LNCAP (cell line): ENCODE results near the gene PCNX1.

ENCODE experiments used
- TF ChIP-seq, protein P1 (sequence below): fragments of 450-650 bp; IDR thresholded peaks from 2 replicates; pipeline ENCODE4 v1.5.1; 2017; ENCODE audit warnings: mild to moderate bottlenecking

PCNX1 gene

DNA sequence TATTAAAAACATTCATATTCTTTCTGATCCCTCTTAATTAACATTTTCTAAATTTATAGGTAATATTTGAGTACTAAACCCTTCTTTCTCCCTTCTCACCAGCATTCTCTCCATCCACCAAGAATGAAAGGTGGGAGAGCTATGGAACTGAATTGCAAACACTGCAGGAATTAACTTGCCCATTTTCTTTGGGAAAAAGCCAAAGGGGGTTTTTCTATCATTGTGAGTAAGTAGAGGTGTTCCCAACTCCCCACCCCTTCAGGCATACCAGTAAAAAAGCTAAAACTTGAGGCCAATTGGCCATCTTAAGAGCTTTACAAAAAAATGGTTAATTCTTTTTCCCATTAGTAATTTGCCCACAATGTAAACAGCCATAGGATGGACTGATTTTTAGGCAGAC is 23.7 kb downstream of the PCNX1 start:
- TF ChIP-seq, protein P1, sequence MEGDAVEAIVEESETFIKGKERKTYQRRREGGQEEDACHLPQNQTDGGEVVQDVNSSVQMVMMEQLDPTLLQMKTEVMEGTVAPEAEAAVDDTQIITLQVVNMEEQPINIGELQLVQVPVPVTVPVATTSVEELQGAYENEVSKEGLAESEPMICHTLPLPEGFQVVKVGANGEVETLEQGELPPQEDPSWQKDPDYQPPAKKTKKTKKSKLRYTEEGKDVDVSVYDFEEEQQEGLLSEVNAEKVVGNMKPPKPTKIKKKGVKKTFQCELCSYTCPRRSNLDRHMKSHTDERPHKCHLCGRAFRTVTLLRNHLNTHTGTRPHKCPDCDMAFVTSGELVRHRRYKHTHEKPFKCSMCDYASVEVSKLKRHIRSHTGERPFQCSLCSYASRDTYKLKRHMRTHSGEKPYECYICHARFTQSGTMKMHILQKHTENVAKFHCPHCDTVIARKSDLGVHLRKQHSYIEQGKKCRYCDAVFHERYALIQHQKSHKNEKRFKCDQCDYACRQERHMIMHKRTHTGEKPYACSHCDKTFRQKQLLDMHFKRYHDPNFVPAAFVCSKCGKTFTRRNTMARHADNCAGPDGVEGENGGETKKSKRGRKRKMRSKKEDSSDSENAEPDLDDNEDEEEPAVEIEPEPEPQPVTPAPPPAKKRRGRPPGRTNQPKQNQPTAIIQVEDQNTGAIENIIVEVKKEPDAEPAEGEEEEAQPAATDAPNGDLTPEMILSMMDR = no peak

DNA sequence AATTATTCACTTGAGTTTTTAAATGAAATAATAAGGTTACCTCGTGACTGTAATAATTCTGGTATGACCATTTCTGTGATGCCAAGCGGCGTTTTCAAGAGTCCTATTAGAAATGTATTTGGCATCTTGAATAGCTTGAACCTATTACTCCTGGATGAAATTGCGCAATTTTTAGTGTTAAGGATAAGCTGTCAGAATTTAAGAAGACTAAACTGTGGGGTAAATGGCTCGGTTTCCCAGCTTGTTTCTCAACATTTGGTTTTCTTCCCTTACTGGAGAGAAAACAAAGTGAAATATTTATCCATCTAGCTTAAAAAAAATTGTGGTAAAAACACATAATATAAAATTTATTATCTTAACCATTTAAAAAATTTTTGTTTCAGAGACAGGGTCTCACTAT is 26.8 kb downstream of the PCNX1 start:
- TF ChIP-seq, protein P1 = no peak

DNA sequence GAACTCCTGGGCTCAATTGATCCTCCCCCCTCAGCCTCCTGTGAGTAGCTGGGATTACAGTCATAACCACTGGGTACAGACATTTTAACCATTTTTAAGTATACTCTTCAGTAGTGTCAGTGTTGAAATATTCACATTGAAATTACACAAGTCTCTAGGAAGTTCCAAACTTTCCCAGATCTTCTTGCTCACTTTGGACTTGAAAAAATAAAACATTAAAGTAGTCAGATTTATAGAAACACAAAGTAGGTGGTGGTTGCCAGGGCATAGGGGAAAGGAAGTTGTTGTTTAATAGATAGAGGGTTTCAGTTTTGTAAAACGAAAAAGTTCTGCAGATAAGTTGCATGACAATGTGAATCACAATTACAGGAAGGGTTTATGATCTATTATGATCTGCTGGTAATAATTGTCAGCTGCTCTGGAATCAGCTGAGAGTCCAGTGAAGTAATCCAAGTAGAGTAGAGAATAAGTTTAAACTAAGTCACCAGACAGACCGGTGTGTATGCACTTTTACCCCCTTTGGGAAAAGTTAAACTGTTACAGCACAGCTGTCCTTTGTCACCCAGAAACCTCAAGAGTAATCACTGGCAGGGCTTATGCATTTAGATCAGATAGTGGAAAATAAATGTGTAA is 27.4 kb downstream of the PCNX1 start:
- TF ChIP-seq, protein P1 = no peak

DNA sequence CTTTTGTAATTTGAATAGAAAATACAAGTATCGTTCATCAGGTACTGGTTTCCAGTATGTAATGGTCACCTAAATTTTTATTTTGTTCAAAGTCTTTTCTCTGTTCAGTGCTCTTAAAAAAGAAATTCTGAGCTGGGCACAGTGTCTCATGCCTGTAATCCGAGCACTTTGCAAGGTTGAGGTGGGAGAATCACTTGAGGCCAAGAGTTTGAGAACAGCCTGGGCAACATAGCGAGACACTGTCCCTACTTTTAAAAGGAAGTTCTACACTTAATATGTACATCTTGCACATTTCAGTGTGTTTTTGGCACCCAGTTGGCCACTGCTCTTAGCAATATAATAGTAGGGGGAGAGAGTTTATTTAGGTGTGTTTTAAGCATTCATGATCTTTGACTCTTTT is 27.9 kb downstream of the PCNX1 start:
- TF ChIP-seq, protein P1 = no peak

DNA sequence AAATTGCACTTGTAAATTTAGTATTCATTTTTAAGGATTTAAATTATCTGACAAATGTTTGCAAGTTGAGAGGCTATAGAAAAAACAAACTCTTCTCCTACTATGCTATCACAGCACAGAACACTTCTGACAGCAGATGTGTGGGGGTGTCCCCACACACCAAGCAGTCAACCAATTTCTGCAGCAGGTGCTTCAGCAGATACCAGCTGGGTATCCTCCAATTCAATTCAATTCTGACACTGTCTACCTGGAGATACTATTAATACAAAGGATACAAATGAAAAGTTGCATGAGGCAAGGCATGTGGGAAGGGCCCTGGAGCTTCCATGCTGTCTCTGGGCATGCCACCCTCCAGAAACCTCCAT is 35.1 kb downstream of the PCNX1 start:
- TF ChIP-seq, protein P1 = no peak

DNA sequence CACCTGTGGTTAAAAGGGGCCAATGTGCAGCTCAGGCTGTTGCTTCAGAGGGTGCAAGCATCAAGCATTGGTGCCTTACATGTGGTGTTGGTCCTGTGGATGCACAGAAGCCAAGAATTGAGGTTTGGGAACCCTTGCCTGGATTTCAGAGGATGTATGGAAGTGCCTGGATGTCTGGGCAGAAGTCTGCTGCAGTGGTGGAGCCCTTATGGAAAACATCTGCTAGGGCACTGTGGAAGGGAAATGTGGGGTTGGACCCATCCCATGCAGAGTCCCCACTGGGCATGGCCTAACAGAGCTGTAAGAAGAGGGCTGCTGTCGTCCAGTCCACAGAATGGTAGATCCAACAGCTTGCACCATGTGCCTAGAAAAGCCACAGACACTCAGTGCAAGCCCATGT is 36.6 kb downstream of the PCNX1 start:
- TF ChIP-seq, protein P1 = no peak

DNA sequence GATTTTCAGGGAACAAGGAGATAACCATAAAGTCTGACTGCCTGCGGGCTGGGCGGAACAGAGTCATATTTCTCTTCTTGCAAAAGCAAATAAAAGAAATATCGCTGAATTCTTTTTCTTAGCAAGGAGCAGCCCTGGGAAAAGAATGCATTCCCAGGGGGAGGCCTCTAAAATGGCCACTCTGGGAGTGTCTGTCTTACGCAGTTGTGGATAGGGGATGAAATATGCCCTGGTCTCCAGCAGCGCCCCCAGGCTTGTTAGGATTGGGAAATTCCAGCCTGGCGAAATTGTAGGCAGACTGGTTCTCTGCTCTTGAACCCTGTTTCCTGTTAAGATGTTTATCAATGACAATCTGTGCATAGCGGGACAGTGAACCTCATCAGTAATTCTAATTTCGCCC is 40.5 kb downstream of the PCNX1 start:
- TF ChIP-seq, protein P1 = no peak

DNA sequence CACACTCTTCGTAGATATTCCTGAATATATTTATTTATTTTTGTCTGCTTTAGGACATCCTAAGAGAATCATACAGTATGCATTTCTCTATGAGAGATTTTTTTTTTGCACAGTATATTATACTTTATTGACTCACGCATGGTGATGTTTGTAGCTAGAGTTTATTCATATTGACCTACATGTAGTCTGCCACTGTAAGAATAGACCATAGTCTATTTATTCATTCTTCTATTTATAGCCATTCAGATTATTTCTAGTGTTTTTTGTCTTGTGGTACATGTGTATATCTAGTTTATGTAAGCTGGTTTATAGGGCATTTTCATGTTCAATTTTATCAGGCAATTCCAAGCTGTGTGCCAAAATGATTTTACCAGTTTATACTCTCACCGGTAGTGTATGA is 45.2 kb downstream of the PCNX1 start:
- TF ChIP-seq, protein P1 = no peak
